Body of pancreas (tissue), 4 donors: ENCODE data around the gene CCSER1. TPM values are rescaled to one million over a fixed set of nuclear protein-coding genes. Genes with fewer than 3 reads are reported as not detected.
"Not testable (repeated sequence)": the region's sequence is repeated elsewhere in the genome, so short reads cannot be mapped to it uniquely, and the experiment has no call there.

Experiments
- ATAC-seq: fragments of 150-250 bp; one replicate; pipeline ENCODE4 v1.9.1; 2016
- DNase-seq, 4 donors: peaks; one replicate each; pipeline ENCODE4 v3.0.0-alpha.2; 2019
- H3K27ac ChIP-seq, 4 donors: fragments of 200-600 bp; sonication (generic); 1 replicate in 3 of 4; 2 replicates in 1 of 4; pipeline versions ENCODE4 v1.5.1 to v1.6.1; 2016 to 2019; ENCODE audit warnings: mild to moderate bottlenecking in 1 of 4, mixed read lengths in 1 of 4, moderate library complexity in 1 of 4
- H3K27me3 ChIP-seq, 2 donors: fragments of 200-600 bp; sonication (generic); one replicate each; pipeline ENCODE4 v1.6.0; 2016; ENCODE audit warnings: mild to moderate bottlenecking in 1 of 2
- H3K36me3 ChIP-seq, 2 donors: fragments of 200-600 bp; sonication (generic); replicated peaks in 1 of 2; 2 replicates each; pipeline ENCODE4 v1.5.1; 2016; ENCODE audit warnings: low read depth in 2 of 2; ENCODE audit not compliant: insufficient read depth in 1 of 2
- H3K4me1 ChIP-seq: fragments of 200-600 bp; sonication (generic); one replicate; pipeline ENCODE4 v1.6.0; 2016
- H3K4me3 ChIP-seq, 2 donors: fragments of 200-600 bp; sonication (generic); 1 replicate in 1 of 2; 2 replicates in 1 of 2; pipeline ENCODE4 v1.5.1; 2016 to 2019
- H3K9me3 ChIP-seq, 3 donors: fragments of 200-600 bp; sonication (generic); 1 replicate in 2 of 3; 2 replicates in 1 of 3; pipeline ENCODE4 v1.5.1; 2016
- POLR2A ChIP-seq, 3 donors: fragments of 450-650 bp; IDR thresholded peaks; one replicate each; pipeline ENCODE4 v1.6.1; 2016; ENCODE audit warnings: antibody characterized with exemption in 3 of 3, mild to moderate bottlenecking in 2 of 3
- WGBS, 2 donors: methylation state at CpG; one replicate each; pipeline ENCODE4 v1.1.5; 2017; 5-methylcytosine and 5-hydroxymethylcytosine counted together
- intact Hi-C: fragments of 100-400 bp; cut with DNase I; formaldehyde crosslinking; loops from one replicate; pipeline ENCODE4 v1.15.1; 2023
- total RNA-seq, 2 donors: library from RNA; depleted of rRNA; stranded (reverse); fragments of >200 nt; gene quantifications; one replicate each; pipeline ENCODE4 v1.1.0, GENCODE V29; 2016
- TF ChIP-seq, protein P1 (sequence below), 7 experiments: fragments of 450-650 bp in 4 of 7; fragments of 200-600 bp in 3 of 7; sonication (generic) in 3 of 7; IDR thresholded peaks; one replicate each; pipeline ENCODE4 v1.5.1; 2016 to 2019; ENCODE audit warnings: antibody characterized with exemption in 7 of 7

Gene CCSER1
- total RNA-seq, 2 donors from 2014 or later, result 13.2 to 14.5 TPM

DNA sequence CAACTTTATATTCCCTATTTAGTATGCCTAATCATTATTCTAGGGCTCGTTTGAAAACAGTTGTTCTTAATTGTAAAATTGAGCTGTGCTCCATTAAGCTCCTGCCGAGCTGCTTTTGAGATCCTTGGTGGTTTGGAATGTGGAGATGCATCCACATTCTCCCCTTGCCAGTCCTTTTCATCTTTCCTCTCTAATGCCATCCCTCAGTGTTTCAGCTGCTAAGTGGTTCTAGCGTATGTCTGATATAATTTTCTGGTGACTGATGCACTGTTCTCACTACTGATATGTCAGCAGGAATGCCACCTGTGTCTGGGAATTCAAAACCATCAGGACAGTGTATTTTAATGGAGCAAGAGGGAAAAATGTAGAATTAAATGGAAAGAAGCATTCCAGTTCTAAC lies 1085.0 kb downstream of the CCSER1 start:
- 54 to 60% methylated on average over 3 of the region's 3 CpGs for WGBS, 2 donors
- no peak for DNase-seq
- Histone ChIP-seq H3K4me1 (no peaks in the 10 kb centered on the region), H3K4me3 (no peak overlapping the region), H3K36me3 (no peaks in the 10 kb centered on the region), H3K27ac (no peak overlapping the region), H3K9me3 (no peaks in the 10 kb centered on the region), H3K27me3 (no peaks in the 10 kb centered on the region)
- no peak for ATAC-seq
- intact Hi-C loops, result no loop called here
- no peak for TF ChIP-seq POLR2A (IDR thresholded peaks at IDR 0.05)
- TF ChIP-seq, protein P1, sequence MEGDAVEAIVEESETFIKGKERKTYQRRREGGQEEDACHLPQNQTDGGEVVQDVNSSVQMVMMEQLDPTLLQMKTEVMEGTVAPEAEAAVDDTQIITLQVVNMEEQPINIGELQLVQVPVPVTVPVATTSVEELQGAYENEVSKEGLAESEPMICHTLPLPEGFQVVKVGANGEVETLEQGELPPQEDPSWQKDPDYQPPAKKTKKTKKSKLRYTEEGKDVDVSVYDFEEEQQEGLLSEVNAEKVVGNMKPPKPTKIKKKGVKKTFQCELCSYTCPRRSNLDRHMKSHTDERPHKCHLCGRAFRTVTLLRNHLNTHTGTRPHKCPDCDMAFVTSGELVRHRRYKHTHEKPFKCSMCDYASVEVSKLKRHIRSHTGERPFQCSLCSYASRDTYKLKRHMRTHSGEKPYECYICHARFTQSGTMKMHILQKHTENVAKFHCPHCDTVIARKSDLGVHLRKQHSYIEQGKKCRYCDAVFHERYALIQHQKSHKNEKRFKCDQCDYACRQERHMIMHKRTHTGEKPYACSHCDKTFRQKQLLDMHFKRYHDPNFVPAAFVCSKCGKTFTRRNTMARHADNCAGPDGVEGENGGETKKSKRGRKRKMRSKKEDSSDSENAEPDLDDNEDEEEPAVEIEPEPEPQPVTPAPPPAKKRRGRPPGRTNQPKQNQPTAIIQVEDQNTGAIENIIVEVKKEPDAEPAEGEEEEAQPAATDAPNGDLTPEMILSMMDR (IDR thresholded peaks at IDR 0.05), result no peak

GRCh38 chr4:91217831-91218403 lies 1090.7 kb downstream of the CCSER1 start:
- H3K4me1 ChIP-seq, H3K9me3 ChIP-seq, H3K27ac ChIP-seq, H3K27me3 ChIP-seq, intact Hi-C loops, H3K4me3 ChIP-seq, H3K36me3 ChIP-seq, ATAC-seq, DNase-seq: not testable (repeated sequence)
- WGBS, 2 donors, result 90% methylated on average over 13 of the region's 26 CpGs; no CpG with 5 or more reads in 1 of the 2 donors

GRCh38 chr4:91220315-91220714 lies 1093.1 kb downstream of the CCSER1 start:
- WGBS, 2 donors, result 69 to 77% methylated on average over 2 of the region's 2 CpGs

DNA sequence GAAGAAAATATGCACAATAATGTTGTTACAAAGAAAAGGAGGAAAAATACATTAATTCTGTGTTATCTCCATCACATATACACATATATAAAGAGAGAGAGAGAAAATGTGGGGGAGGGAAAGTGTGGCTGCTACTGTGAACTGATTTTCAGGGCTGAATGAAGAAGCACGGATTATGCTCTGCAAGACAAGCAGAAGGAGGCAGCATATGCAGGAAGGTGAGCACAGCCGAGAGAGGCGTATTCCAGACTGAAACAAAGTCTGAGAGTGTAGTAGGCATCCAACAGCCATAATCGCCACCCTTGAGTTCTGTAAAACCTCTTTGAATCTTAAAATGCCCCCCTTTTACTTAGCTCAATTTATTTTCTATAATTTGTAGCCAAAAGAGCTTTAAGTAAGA lies 1094.8 kb downstream of the CCSER1 start:
- Histone ChIP-seq H3K27ac (no peak overlapping the region), H3K9me3 (no peaks in the 10 kb centered on the region), H3K4me1 (peaks cover 6% of the 10 kb centered on the region), H3K36me3 (no peaks in the 10 kb centered on the region), H3K4me3 (no peak overlapping the region), H3K27me3 (no peaks in the 10 kb centered on the region)
- ATAC-seq (no peak), DNase-seq (no peak)
- 86 to 91% methylated on average over 4 of the region's 4 CpGs for whole genome bisulfite sequencing, 2 donors
- intact Hi-C loops, result no loop called here
- TF ChIP-seq POLR2A (IDR thresholded peaks at IDR 0.05), result no peak
- TF ChIP-seq, protein P1 (IDR thresholded peaks at IDR 0.05), result no peak

More at GRCh38 chr4:91220315-91220714, 1093.1 kb downstream of the CCSER1 start:
- Histone ChIP-seq H3K36me3 (no peaks in the 10 kb centered on the region), H3K27ac (no peak overlapping the region), H3K9me3 (no peaks in the 10 kb centered on the region), H3K4me1 (peaks cover 6% of the 10 kb centered on the region), H3K4me3 (no peak overlapping the region), H3K27me3 (no peaks in the 10 kb centered on the region)
- ATAC-seq (no peak), DNase-seq (no peak)
- intact Hi-C loops, result no loop called here
- TF ChIP-seq, protein P1 (IDR thresholded peaks at IDR 0.05), result no peak
- TF ChIP-seq POLR2A (IDR thresholded peaks at IDR 0.05), result no peak

GRCh38 chr4:91226867-91227266 lies 1099.7 kb downstream of the CCSER1 start:
- no peak for TF ChIP-seq POLR2A (IDR thresholded peaks at IDR 0.05)
- TF ChIP-seq, protein P1 (IDR thresholded peaks at IDR 0.05), result no peak
- Histone ChIP-seq H3K9me3 (no peaks in the 10 kb centered on the region), H3K27ac (no peak overlapping the region), H3K4me3 (no peak overlapping the region), H3K27me3 (no peaks in the 10 kb centered on the region), H3K36me3 (no peaks in the 10 kb centered on the region), H3K4me1 (no peaks in the 10 kb centered on the region)
- WGBS, 2 donors, result 75 to 76% methylated on average over 1 of the region's 1 CpG
- no peak for DNase-seq
- no peak for ATAC-seq
- intact Hi-C loops, result no loop called here
